Tibial nerve (tissue), 4 donors: ENCODE measurements around the gene LENEP. TPM values are rescaled to one million over a fixed set of nuclear protein-coding genes. Genes with fewer than 3 reads are reported as not detected.

Source experiments
- DNase-seq, 2 donors: peaks; one replicate each; pipeline ENCODE4 v3.0.0-alpha.2; 2019; ENCODE audit warnings: low spot score in 2 of 2
- H3K27ac ChIP-seq, 4 donors: fragments of 200-600 bp; sonication (generic) in 3 of 4; one replicate each; pipeline ENCODE4 v1.5.1; 2017 to 2019; ENCODE audit warnings: mild to moderate bottlenecking in 1 of 4
- H3K27me3 ChIP-seq, 2 donors: fragments of 200-600 bp; sonication (generic) in 1 of 2; one replicate each; pipeline versions ENCODE4 v1.5.1 to v1.6.0; 2017 to 2019
- H3K36me3 ChIP-seq, 3 donors: fragments of 200-600 bp; sonication (generic); one replicate each; pipeline ENCODE4 v1.5.1; 2018 to 2019
- H3K4me1 ChIP-seq, 4 donors: fragments of 200-600 bp; sonication (generic) in 3 of 4; one replicate each; pipeline ENCODE4 v1.5.1; 2017 to 2019
- H3K4me3 ChIP-seq, 4 donors: fragments of 200-600 bp; sonication (generic) in 3 of 4; one replicate each; pipeline ENCODE4 v1.5.1; 2017 to 2019; ENCODE audit warnings: mild to moderate bottlenecking in 1 of 4, moderate library complexity in 1 of 4
- H3K9me3 ChIP-seq, 4 donors: fragments of 200-600 bp; sonication (generic) in 3 of 4; one replicate each; pipeline ENCODE4 v1.5.1; 2017 to 2019
- CTCF ChIP-seq, 5 experiments: fragments of 200-600 bp in 3 of 5; fragments of 450-650 bp in 2 of 5; sonication (generic) in 3 of 5; IDR thresholded peaks; one replicate each; pipeline ENCODE4 v1.5.1; 2016 to 2019; ENCODE audit warnings: antibody characterized with exemption in 5 of 5, mild to moderate bottlenecking in 3 of 5, moderate library complexity in 2 of 5
- EP300 ChIP-seq, 2 donors: sonication (generic); formaldehyde crosslinking; IDR thresholded peaks; one replicate each; pipeline ENCODE4 v1.6.1; 2017; ENCODE audit warnings: antibody characterized with exemption in 2 of 2, mild to moderate bottlenecking in 1 of 2
- POLR2A ChIP-seq, 2 donors: fragments of 450-650 bp; IDR thresholded peaks; one replicate each; pipeline ENCODE4 v1.6.1; 2017; ENCODE audit warnings: antibody characterized with exemption in 2 of 2, mild to moderate bottlenecking in 2 of 2, moderate library complexity in 2 of 2
- whole genome bisulfite sequencing, 2 donors: methylation state at CpG; one replicate each; pipeline ENCODE4 v1.1.5; 2018; 5-methylcytosine and 5-hydroxymethylcytosine counted together
- total RNA-seq, 4 donors: library from RNA; depleted of rRNA; stranded (reverse); fragments of >200 nt; gene quantifications; one replicate each; pipeline ENCODE4 v1.1.0, GENCODE V29; 2016

LENEP gene
- total RNA-seq, 4 donors from 2014 or later: 1.5 TPM; not detected in 3

DNA sequence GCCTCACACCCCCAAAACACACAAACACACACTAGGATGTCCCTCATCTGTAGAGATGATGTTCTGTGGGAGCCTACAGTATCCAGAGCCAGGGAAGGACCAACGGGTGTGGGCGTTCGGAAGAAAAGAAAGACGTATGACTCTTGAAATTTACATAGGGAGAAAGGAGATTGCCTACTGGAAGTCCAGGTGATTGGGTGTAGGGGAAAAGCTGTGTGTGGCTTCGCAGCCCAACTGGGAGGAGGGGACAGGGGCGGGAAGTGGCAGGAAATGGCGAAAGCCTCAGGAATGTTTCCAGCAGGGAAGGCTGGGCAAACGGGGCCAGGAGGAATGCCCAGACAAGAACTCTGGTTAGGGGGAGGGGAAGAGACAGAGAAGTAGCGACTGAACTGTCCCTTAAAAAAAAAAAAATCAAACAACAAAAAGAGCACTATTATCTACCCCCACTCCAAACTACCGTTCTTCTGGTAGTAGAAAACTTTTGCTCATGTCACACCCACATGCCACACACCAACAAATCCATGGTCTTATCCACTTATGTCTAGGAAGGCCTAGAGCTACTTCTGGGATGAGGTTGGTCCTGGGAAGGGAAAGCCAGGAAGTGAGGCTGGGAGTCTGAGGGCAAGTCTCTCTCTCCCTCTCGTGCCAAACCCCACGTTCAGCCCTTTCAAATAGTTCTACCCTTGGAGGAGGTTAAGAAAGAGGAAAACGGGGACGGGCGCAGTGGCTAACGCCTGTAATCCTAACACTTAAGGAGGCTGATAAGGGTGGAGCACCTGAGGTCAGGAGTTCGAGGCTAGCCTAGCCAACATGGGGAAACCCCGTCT lies 20.7 kb upstream of the LENEP start:
- 24 to 30% methylated on average over 18 of the region's 18 CpGs for WGBS, 2 donors

GRCh38 chr1:154973344-154974101 lies 19.9 kb upstream of the LENEP start:
- H3K36me3 ChIP-seq: peaks cover 0 to 14% (median 0%) of the 10 kb centered on the region in 3 donors
- H3K9me3 ChIP-seq: no peaks in the 10 kb centered on the region
- H3K27ac ChIP-seq: peak overlapping the region; percentile 96 to 100 (median 99)
- H3K27me3 ChIP-seq: no peaks in the 10 kb centered on the region
- peaks cover 0 to 65% (median 46%) of the 10 kb centered on the region in 4 donors for H3K4me1 ChIP-seq
- TF ChIP-seq POLR2A (IDR thresholded peaks at IDR 0.05): peak in 1 of 2 donors; percentile 34
- TF ChIP-seq EP300 (IDR thresholded peaks at IDR 0.05): peak; percentile 46 to 62
- TF ChIP-seq CTCF (IDR thresholded peaks at IDR 0.05): peak in 1 of 5 experiments; percentile 28
- 6% methylated on average over 37 of the region's 37 CpGs for WGBS, 2 donors
- peak; percentile 97 to 98 for DNase-seq
- peak overlapping the region; percentile 60 to 80 (median 70) for H3K4me3 ChIP-seq

More for the DNA sequence above, 20.7 kb upstream of the LENEP start:
- Histone ChIP-seq H3K9me3 (no peaks in the 10 kb centered on the region), H3K36me3 (peaks cover 0 to 17% (median 4%) of the 10 kb centered on the region in 3 donors), H3K27ac (peak overlapping the region; percentile 96 to 100 (median 99)), H3K4me1 (peaks cover 0 to 72% (median 47%) of the 10 kb centered on the region in 4 donors), H3K27me3 (no peaks in the 10 kb centered on the region), H3K4me3 (peak overlapping the region in 2 of 4 donors; percentile 66 to 75)
- TF ChIP-seq CTCF (IDR thresholded peaks at IDR 0.05) (no peak), POLR2A (IDR thresholded peaks at IDR 0.05) (no peak), EP300 (IDR thresholded peaks at IDR 0.05) (peak in 1 of 2 donors; percentile 75)
- DNase-seq: peak in 1 of 2 donors; percentile 44

DNA sequence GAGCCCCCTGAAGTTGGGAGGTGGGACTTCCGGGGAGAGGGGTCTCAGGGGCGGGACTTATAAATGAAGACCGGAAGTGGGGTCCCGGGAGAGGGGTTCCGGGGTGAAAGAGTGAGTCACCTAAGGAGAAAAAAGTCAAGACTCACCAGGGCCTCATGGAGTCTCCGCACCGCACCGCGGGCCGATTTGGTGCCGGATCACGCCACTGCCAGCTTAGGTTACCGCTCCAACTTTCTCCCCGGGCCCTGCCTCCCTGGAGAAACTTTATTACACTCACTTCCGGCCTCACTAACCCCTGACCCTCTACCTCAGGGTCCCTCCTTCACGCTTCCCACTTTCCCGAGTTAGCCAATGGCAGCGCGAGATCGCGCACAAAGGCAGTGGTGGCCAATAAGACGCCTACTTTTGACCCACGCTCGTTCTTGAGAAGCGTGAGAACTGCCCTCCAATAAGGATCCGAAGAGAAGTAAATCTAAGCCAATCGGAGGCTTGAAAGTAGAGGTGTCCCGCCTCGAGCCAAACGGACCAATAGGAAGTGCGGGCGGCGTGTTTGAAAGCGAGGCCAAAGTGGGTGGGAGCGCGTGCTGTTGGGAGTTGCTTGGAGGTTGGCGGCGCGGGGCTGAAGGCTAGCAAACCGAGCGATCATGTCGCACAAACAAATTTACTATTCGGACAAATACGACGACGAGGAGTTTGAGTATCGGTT lies 19.1 kb upstream of the LENEP start, which contains the start of gene CKS1B:
CKS1B (plus strand) TSS at position 580 of the 706 bp plus-strand sequence; CDS start at position 645, 65 bp downstream.
- peaks cover 0 to 7% (median 0%) of the 10 kb centered on the region in 3 donors for H3K36me3 ChIP-seq
- no peaks in the 10 kb centered on the region for H3K9me3 ChIP-seq
- 1% methylated on average over 47 of the region's 47 CpGs for WGBS, 2 donors
- peak in 1 of 5 experiments; percentile 26 for TF ChIP-seq CTCF (IDR thresholded peaks at IDR 0.05)
- TF ChIP-seq POLR2A (IDR thresholded peaks at IDR 0.05): peak in 1 of 2 donors; percentile 79
- TF ChIP-seq EP300 (IDR thresholded peaks at IDR 0.05): peak; percentile 31 to 92
- H3K27ac ChIP-seq: peak within 1 kb of the TSS; percentile 96 to 100 (median 99)
- peak within 1 kb of the TSS; percentile 60 to 80 (median 70) for H3K4me3 ChIP-seq
- peak; percentile 97 to 99 for DNase-seq
- H3K27me3 ChIP-seq: no peaks in the 10 kb centered on the region
- peaks cover 0 to 58% (median 43%) of the 10 kb centered on the region in 4 donors for H3K4me1 ChIP-seq

DNA sequence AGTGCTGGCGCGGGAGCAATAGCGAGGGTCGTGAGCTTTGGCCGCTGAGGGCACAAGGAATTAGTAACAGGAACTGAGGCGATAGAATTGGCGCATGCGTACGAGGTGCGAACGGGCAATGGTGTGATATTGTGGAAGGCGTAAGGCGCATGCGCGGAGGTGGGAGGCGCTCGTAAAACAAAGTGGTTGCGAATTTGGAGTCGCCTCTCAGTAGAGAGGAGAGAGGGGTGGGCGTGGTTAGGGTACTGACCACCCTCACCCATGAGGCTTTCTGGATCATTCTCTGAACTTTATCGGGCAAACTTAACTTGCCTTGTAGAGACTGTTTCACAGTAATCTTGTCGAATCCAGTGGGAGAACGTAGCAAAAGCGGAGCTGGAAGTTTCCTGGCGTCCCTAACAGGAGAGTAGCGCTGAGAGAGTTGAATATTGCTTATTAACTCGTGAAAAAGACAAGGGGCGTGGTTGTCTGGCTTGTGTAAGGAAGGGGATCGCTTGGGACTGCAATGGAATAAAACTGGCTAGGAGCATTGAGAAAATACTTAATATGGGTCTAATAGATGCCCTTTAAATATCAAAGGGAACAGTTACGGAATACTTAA lies 18.5 kb upstream of the LENEP start:
- Histone ChIP-seq H3K27ac (peak overlapping the region; percentile 84 to 100 (median 98)), H3K4me3 (peak overlapping the region; percentile 45 to 80 (median 70)), H3K9me3 (no peaks in the 10 kb centered on the region), H3K36me3 (peaks cover 0 to 5% (median 0%) of the 10 kb centered on the region in 3 donors), H3K27me3 (no peaks in the 10 kb centered on the region), H3K4me1 (peaks cover 0 to 51% (median 37%) of the 10 kb centered on the region in 4 donors)
- DNase-seq: peak; percentile 85 to 89
- 0% methylated on average over 30 of the region's 30 CpGs for WGBS, 2 donors
- TF ChIP-seq POLR2A (IDR thresholded peaks at IDR 0.05) (peak; percentile 35 to 86), EP300 (IDR thresholded peaks at IDR 0.05) (peak in 1 of 2 donors; percentile 87), CTCF (IDR thresholded peaks at IDR 0.05) (peak in 1 of 5 experiments; percentile 33)
